Gastroesophageal sphincter (tissue), 3 donors: Measurements from ENCODE around the gene GHRH.

Source experiments
- POLR2AphosphoS5 ChIP-seq: sonication (generic); formaldehyde crosslinking; IDR thresholded peaks from one replicate; pipeline ENCODE4 v1.6.1; 2017; ENCODE audit warnings: antibody characterized with exemption
- TF ChIP-seq, protein P1 (sequence below), 4 experiments: fragments of 200-600 bp in 2 of 4; fragments of 450-650 bp in 2 of 4; sonication (generic) in 1 of 4; IDR thresholded peaks; one replicate each; pipeline ENCODE4 v1.5.1; 2017 to 2019; ENCODE audit warnings: antibody characterized with exemption in 4 of 4, mild to moderate bottlenecking in 2 of 4, moderate library complexity in 2 of 4

DNA sequence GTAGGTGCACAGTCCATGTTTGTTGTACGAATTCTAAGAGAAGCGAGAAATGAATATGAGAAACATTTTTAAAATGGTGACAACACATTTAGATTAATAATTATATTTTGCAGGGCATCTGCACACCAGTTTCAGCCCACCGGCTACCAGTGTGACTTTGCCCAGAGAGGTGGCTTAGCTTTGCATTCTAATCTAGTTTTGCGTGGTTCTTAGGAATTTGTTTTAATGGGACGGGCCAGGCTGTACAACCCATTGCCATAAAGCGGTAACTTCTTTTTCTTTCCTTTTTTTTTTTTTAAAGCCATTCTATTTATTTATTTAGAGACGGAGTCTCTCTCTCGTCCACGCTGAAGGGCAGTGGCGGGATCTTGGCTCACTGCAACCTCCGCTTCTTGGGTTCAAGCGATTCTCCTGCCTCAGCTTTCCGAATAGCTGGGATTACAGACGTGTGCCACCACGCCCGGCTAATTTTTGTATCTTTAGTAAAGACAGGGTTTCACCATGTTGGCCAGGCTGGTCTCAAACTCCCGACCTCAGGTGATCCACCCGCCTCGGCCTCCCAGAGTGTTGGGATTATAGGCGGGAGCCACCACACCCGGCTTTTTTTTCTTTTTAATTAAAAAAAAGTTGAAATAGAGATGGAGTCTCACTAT is 28.7 kb upstream of the GHRH start:
- TF ChIP-seq POLR2AphosphoS5 = no peak
- TF ChIP-seq, protein P1, sequence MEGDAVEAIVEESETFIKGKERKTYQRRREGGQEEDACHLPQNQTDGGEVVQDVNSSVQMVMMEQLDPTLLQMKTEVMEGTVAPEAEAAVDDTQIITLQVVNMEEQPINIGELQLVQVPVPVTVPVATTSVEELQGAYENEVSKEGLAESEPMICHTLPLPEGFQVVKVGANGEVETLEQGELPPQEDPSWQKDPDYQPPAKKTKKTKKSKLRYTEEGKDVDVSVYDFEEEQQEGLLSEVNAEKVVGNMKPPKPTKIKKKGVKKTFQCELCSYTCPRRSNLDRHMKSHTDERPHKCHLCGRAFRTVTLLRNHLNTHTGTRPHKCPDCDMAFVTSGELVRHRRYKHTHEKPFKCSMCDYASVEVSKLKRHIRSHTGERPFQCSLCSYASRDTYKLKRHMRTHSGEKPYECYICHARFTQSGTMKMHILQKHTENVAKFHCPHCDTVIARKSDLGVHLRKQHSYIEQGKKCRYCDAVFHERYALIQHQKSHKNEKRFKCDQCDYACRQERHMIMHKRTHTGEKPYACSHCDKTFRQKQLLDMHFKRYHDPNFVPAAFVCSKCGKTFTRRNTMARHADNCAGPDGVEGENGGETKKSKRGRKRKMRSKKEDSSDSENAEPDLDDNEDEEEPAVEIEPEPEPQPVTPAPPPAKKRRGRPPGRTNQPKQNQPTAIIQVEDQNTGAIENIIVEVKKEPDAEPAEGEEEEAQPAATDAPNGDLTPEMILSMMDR (IDR thresholded peaks at IDR 0.05) = no peak
